H1 (cell line): ENCODE measurements around the gene VHLL. TPM values are rescaled to one million over a fixed set of nuclear protein-coding genes. Genes with fewer than 3 reads are reported as not detected.

Experiments used
- CTCF ChIA-PET: fragments of 300-600 bp; sonication (Branson Sonifier 250); formaldehyde crosslinking; loops from one replicate; lab custom pipeline; 2021; ENCODE audit not compliant: partially characterized antibody; lab: Charles Lee
- POLR2A ChIA-PET: fragments of 300-600 bp; sonication (Branson Sonifier 250); formaldehyde crosslinking; loops from one replicate; lab custom pipeline; 2021; ENCODE audit warnings: inconsistent platforms; ENCODE audit not compliant: partially characterized antibody; lab: Charles Lee
- DNase-seq, 2 experiments: peaks; one replicate each; pipeline versions ENCODE4 v3.0.0 to v3.0.0-alpha.2; 2010 to 2022; ENCODE audit warnings: low spot score in 2 of 2, low read depth in 1 of 2, mixed read lengths in 1 of 2
- FAIRE-seq: peaks from 2 replicates; lab custom pipeline; 2011; peaks lifted over from hg19 to GRCh38; lab: Jason Lieb, UNC
- H2AFZ ChIP-seq: 2 replicates; pipeline ENCODE4 v1.8.1; 2012; ENCODE audit warnings: low read length, inconsistent platforms
- H2AK5ac ChIP-seq: 2 replicates; pipeline ENCODE4 v1.6.1; 2013; ENCODE audit warnings: low read depth, low read length
- H2BK120ac ChIP-seq: replicated peaks from 2 replicates; pipeline ENCODE3; 2013; ENCODE audit warnings: low read depth, low read length, inconsistent platforms
- H2BK12ac ChIP-seq: 2 replicates; pipeline ENCODE4 v1.6.1; 2013; ENCODE audit warnings: low read depth, low read length
- H2BK15ac ChIP-seq: 2 replicates; pipeline ENCODE4 v1.6.1; 2013; ENCODE audit warnings: low read length
- H2BK20ac ChIP-seq: 2 replicates; pipeline ENCODE4 v1.6.1; 2013; ENCODE audit warnings: low read length
- H2BK5ac ChIP-seq: 2 replicates; pipeline ENCODE4 v1.6.1; 2013; ENCODE audit warnings: low read depth, low read length
- H3K14ac ChIP-seq: 2 replicates; pipeline ENCODE4 v1.6.1; 2013; ENCODE audit warnings: inconsistent platforms; ENCODE audit not compliant: insufficient read length
- H3K18ac ChIP-seq: 2 replicates; pipeline ENCODE4 v1.6.1; 2013; ENCODE audit warnings: low read length; ENCODE audit errors: extremely low read depth
- H3K23ac ChIP-seq: 2 replicates; pipeline ENCODE4 v1.6.1; 2013; ENCODE audit warnings: inconsistent platforms; ENCODE audit not compliant: insufficient read length
- H3K23me2 ChIP-seq: 2 replicates; pipeline ENCODE4 v1.6.1; 2013; ENCODE audit warnings: low read depth, low read length
- H3K27ac ChIP-seq: 2 replicates; pipeline ENCODE4 v1.6.1; 2011; ENCODE audit warnings: low read depth, low read length, inconsistent platforms
- H3K27me3 ChIP-seq, 4 experiments: replicated peaks in 1 of 4; 1 replicate in 1 of 4; 2 replicates in 3 of 4; pipeline versions ENCODE4 v1.6.1 to v1.8.1; 2011 to 2013; ENCODE audit warnings: low read length in 3 of 4, mild to moderate bottlenecking in 3 of 4, inconsistent platforms in 2 of 4, mixed read lengths in 2 of 4, moderate library complexity in 1 of 4; ENCODE audit not compliant: control insufficient read depth in 3 of 4, insufficient read depth in 3 of 4; ENCODE audit errors: extremely low read depth in 1 of 4
- H3K36me3 ChIP-seq, 4 experiments: 2 replicates each; pipeline versions ENCODE4 v1.6.1 to v1.8.1; 2011 to 2013; ENCODE audit warnings: mild to moderate bottlenecking in 4 of 4, low read length in 3 of 4, moderate library complexity in 2 of 4, control low read depth in 1 of 4, inconsistent platforms in 1 of 4; ENCODE audit not compliant: insufficient read depth in 4 of 4, control insufficient read depth in 2 of 4
- H3K4ac ChIP-seq: replicated peaks from 2 replicates; pipeline ENCODE3; 2013; ENCODE audit warnings: low read length, low read depth, mixed read lengths, inconsistent platforms; ENCODE audit not compliant: insufficient read length
- H3K4me1 ChIP-seq, 4 experiments: replicated peaks in 1 of 4; 1 replicate in 1 of 4; 2 replicates in 3 of 4; pipeline versions ENCODE4 v1.6.1 to v1.8.1; 2011 to 2013; ENCODE audit warnings: low read length in 3 of 4, inconsistent platforms in 2 of 4, mixed read lengths in 1 of 4; ENCODE audit not compliant: insufficient read depth in 4 of 4, control insufficient read depth in 3 of 4
- H3K4me2 ChIP-seq, 2 experiments: 2 replicates each; pipeline versions ENCODE4 v1.6.1 to v1.8.1; 2011 to 2013; ENCODE audit warnings: low read depth in 2 of 2, low read length in 2 of 2, control low read depth in 1 of 2, inconsistent platforms in 1 of 2, mild to moderate bottlenecking in 1 of 2; ENCODE audit not compliant: insufficient read depth in 1 of 2
- H3K4me3 ChIP-seq, 4 experiments: fragments of 200-600, 300-600 bp in 1 of 4; sonication (generic), shearing (Covaris generic), sonication (Bioruptor Twin) in 1 of 4; 2 replicates each; pipeline versions ENCODE4 v1.5.1 to v1.8.1; 2011 to 2016; ENCODE audit warnings: low read length in 4 of 4, low read depth in 3 of 4, control low read depth in 2 of 4, inconsistent platforms in 2 of 4, mild to moderate bottlenecking in 2 of 4, mixed read lengths in 1 of 4, moderate library complexity in 1 of 4; ENCODE audit not compliant: insufficient read depth in 2 of 4; ENCODE audit errors: extremely low read depth in 1 of 4
- H3K56ac ChIP-seq: replicated peaks from 2 replicates; pipeline ENCODE3; 2013; ENCODE audit warnings: low read depth, mild to moderate bottlenecking, mixed read lengths, low read length, inconsistent platforms; ENCODE audit not compliant: insufficient read length
- H3K79me1 ChIP-seq: 2 replicates; pipeline ENCODE4 v1.6.1; 2013; ENCODE audit warnings: low read depth, low read length, control low read depth
- H3K79me2 ChIP-seq, 2 experiments: 2 replicates each; pipeline versions ENCODE4 v1.6.1 to v1.8.1; 2012 to 2013; ENCODE audit warnings: low read length in 2 of 2, mild to moderate bottlenecking in 2 of 2, inconsistent platforms in 1 of 2; ENCODE audit not compliant: insufficient read depth in 2 of 2, control insufficient read depth in 1 of 2
- H3K9ac ChIP-seq, 4 experiments: replicated peaks in 1 of 4; 1 replicate in 1 of 4; 2 replicates in 3 of 4; pipeline versions ENCODE4 v1.6.1 to v1.8.1; 2011 to 2013; ENCODE audit warnings: low read depth in 3 of 4, low read length in 3 of 4, control low read depth in 2 of 4, mild to moderate bottlenecking in 2 of 4, moderate library complexity in 2 of 4, inconsistent platforms in 1 of 4; ENCODE audit errors: extremely low read depth in 1 of 4
- H3K9me3 ChIP-seq, 2 experiments: 2 replicates each; pipeline versions ENCODE4 v1.6.1 to v1.8.1; 2012 to 2013; ENCODE audit warnings: mild to moderate bottlenecking in 2 of 2, moderate library complexity in 2 of 2, control low read depth in 1 of 2, inconsistent platforms in 1 of 2, low read depth in 1 of 2, low read length in 1 of 2, mixed read lengths in 1 of 2; ENCODE audit not compliant: insufficient read depth in 2 of 2
- H4K20me1 ChIP-seq, 2 experiments: replicated peaks in 1 of 2; 2 replicates each; pipeline versions ENCODE3 to v1.8.1; 2011 to 2013; ENCODE audit warnings: inconsistent platforms in 2 of 2, low read length in 2 of 2, mild to moderate bottlenecking in 1 of 2; ENCODE audit not compliant: insufficient read depth in 2 of 2, control insufficient read depth in 1 of 2
- H4K5ac ChIP-seq: 2 replicates; pipeline ENCODE4 v1.6.1; 2013; ENCODE audit warnings: low read length, low read depth, mixed read lengths, inconsistent platforms; ENCODE audit not compliant: insufficient read length
- H4K8ac ChIP-seq: 2 replicates; pipeline ENCODE4 v1.8.0; 2013; ENCODE audit warnings: mild to moderate bottlenecking, moderate library complexity, low read length, inconsistent platforms; ENCODE audit not compliant: insufficient read depth; ENCODE audit errors: extremely low read depth
- H4K91ac ChIP-seq: replicated peaks from 2 replicates; pipeline ENCODE3; 2013; ENCODE audit warnings: low read length, mixed read lengths, inconsistent platforms; ENCODE audit not compliant: insufficient read length
- BCL11A ChIP-seq, 2 experiments: IDR thresholded peaks; one replicate each; pipeline ENCODE4 v1.6.1; 2011; ENCODE audit warnings: low read depth in 2 of 2, low read length in 2 of 2, mild to moderate bottlenecking in 2 of 2
- CBX8 ChIP-seq: fragments of 300-800, 300-1000 bp; sonication (generic); IDR thresholded peaks from 2 replicates; pipeline ENCODE4 v1.7.1; 2016; ENCODE audit warnings: low read depth, low read length, borderline replicate concordance
- CHD1 ChIP-seq: IDR thresholded peaks from 2 replicates; pipeline ENCODE4 v1.6.1; 2012; ENCODE audit warnings: low read depth, low read length, improper control_type of control experiment
- EZH2 ChIP-seq: fragments of 200-600 bp; sonication (generic); IDR thresholded peaks from 2 replicates; pipeline ENCODE4 v1.7.1; 2012; ENCODE audit warnings: low read depth, mild to moderate bottlenecking, moderate library complexity, low read length, inconsistent platforms; ENCODE audit not compliant: severe bottlenecking
- HDAC2 ChIP-seq, 2 experiments: fragments of 300-600 bp in 1 of 2; sonication (generic) in 1 of 2; IDR thresholded peaks; 2 replicates each; pipeline ENCODE4 v1.6.1; 2011 to 2012; ENCODE audit warnings: low read depth in 2 of 2, low read length in 2 of 2, mild to moderate bottlenecking in 2 of 2, moderate library complexity in 2 of 2, borderline replicate concordance in 1 of 2, inconsistent platforms in 1 of 2
- JUND ChIP-seq: IDR thresholded peaks from 2 replicates; pipeline ENCODE4 v1.6.1; 2011; ENCODE audit warnings: mild to moderate bottlenecking, improper control_type of control experiment, low read length
- NANOG ChIP-seq: IDR thresholded peaks from 2 replicates; pipeline ENCODE4 v1.6.1; 2011; ENCODE audit warnings: low read length, low read depth, mild to moderate bottlenecking, inconsistent platforms; ENCODE audit not compliant: insufficient read depth, poor library complexity, severe bottlenecking
- RAD21 ChIP-seq, 2 experiments: IDR thresholded peaks in 1 of 2; conservative IDR thresholded peaks in 1 of 2; 2 replicates each; pipeline ENCODE4 v1.6.1; 2011; ENCODE audit warnings: low read depth in 2 of 2, low read length in 2 of 2, improper control_type of control experiment in 1 of 2, inconsistent platforms in 1 of 2, mild to moderate bottlenecking in 1 of 2, moderate library complexity in 1 of 2
- RBBP5 ChIP-seq: IDR thresholded peaks from 2 replicates; pipeline ENCODE4 v1.7.1; 2012; ENCODE audit warnings: low read depth, mild to moderate bottlenecking, inconsistent platforms, low read length, moderate library complexity, borderline replicate concordance
- RFX5 ChIP-seq: IDR thresholded peaks from 2 replicates; pipeline ENCODE4 v1.6.1; 2011; ENCODE audit warnings: low read depth, low read length, improper control_type of control experiment, borderline replicate concordance
- RNF2 ChIP-seq: fragments of 200-900, 300-1000 bp; sonication (generic); IDR thresholded peaks from 2 replicates; pipeline ENCODE4 v1.7.1; 2016; ENCODE audit warnings: borderline replicate concordance, low read depth, mild to moderate bottlenecking, antibody characterized with exemption, low read length; ENCODE audit not compliant: poor library complexity, severe bottlenecking; ENCODE audit errors: missing control alignments
- SIRT6 ChIP-seq: IDR thresholded peaks from one replicate; pipeline ENCODE4 v1.7.1; 2012; ENCODE audit warnings: low read length, inconsistent platforms
- TAF1 ChIP-seq: IDR thresholded peaks from 2 replicates; pipeline ENCODE4 v1.6.1; 2011; ENCODE audit warnings: mild to moderate bottlenecking, low read depth, low read length
- WGBS, 2 experiments: shearing (Covaris generic) in 1 of 2; methylation state at CpG; one replicate each; pipeline versions ENCODE4 v1.1.6 to v1.1.7; 2013 to 2015; ENCODE audit warnings: low lambda C conversion rate in 2 of 2, mixed read lengths in 2 of 2, inconsistent platforms in 1 of 2, low coverage in 1 of 2, missing lambda C conversion rate in 1 of 2; ENCODE audit not compliant: insufficient replicate concordance in 2 of 2, insufficient coverage in 1 of 2, insufficient read length in 1 of 2; ENCODE audit errors: extremely low coverage in 1 of 2, missing lambda C conversion rate in 1 of 2; 5-methylcytosine and 5-hydroxymethylcytosine counted together
- polyA plus RNA-seq, 7 experiments: library from polyadenylated mRNA; depleted of rRNA in 3 of 7; stranded (reverse) in 5 of 7; unstranded in 2 of 7; fragments of >200 nt in 5 of 7; fragments of 200-250 nt in 2 of 7; gene quantifications; 1 replicate in 5 of 7; 2 replicates in 1 of 7; 4 replicates in 1 of 7; pipeline versions ENCODE4 v1.2.1 to v1.2.3, GENCODE V29; 2011 to 2013; ENCODE audit warnings: missing spikeins in 2 of 7, mixed read lengths in 2 of 7
- total RNA-seq: library from RNA; stranded (reverse); fragmentation: NEBNext Ultra II Directional; extraction: Animal tissue kit (Norgen Biotek cat#: 25700); gene quantifications from 2 replicates; pipeline ENCODE4 v1.2.1, GENCODE V29; 2021

The VHLL gene
- total and polyA plus RNA-seq, 2 of the 8 experiments (the other 6 are each of a cell fraction or from before 2014, with no cell fraction given), result not detected

DNA sequence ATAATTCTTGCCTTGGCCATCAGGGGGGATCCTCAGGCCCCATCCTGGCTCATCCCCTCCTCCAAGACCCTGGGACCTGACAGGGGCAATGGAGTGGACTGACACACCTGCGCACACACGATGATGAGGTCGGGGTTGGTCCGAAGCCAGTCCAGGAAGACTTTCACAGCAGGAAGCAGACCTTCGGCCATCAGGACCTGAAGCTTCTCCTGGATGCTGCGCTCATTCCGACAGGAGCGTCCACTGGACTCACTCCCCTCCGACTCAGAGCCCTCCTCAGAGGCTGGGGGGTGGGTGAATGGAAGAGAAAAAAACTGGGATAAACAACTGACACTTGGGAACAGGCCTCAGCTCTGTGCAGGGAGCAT lies 35.8 kb downstream of the VHLL start:
- no peak overlapping the region for H3K27ac ChIP-seq
- no peak overlapping the region for H2BK120ac ChIP-seq
- H3K23ac ChIP-seq, result no peak overlapping the region
- no peaks in the 10 kb centered on the region for H3K4me1 ChIP-seq
- H4K8ac ChIP-seq, result no peak overlapping the region
- H3K4me3 ChIP-seq, result no peak overlapping the region
- H2AFZ ChIP-seq, result no peak overlapping the region
- no peak for FAIRE-seq
- no peaks in the 10 kb centered on the region for H3K79me2 ChIP-seq
- H3K56ac ChIP-seq, result no peak overlapping the region
- H3K4me2 ChIP-seq, result no peak overlapping the region
- H3K9me3 ChIP-seq, result peaks cover 0 to 2% of the 10 kb centered on the region in 2 experiments; a peak in 1 of 4 replicates
- WGBS, 2 experiments, result 95% methylated on average over 9 of the region's 9 CpGs; no CpG with 5 or more reads in 1 of the 2 experiments
- DNase-seq, result no peak
- no peaks in the 10 kb centered on the region for H3K27me3 ChIP-seq
- H2BK12ac ChIP-seq, result no peak overlapping the region
- H3K4ac ChIP-seq, result no peak overlapping the region
- no peak overlapping the region for H4K91ac ChIP-seq
- ChIA-PET POLR2A (interaction anchor here (0.8 to 5.3 kb wide), 5 partner anchors 11 to 64 kb away, joined by 3 to 30 read pairs (median 6); partner anchors contain the start of gene PAQR6), CTCF (interaction anchor here (0.9 to 47.2 kb wide), 3 partner anchors 10 to 123 kb away, joined by 3 to 1265 read pairs (median 7); partner anchors contain the start of gene SEMA4A)
- H3K18ac ChIP-seq, result no peak overlapping the region
- H2BK20ac ChIP-seq, result no peak overlapping the region
- H3K9ac ChIP-seq, result no peak overlapping the region
- peaks cover 62 to 91% (median 86%) of the 10 kb centered on the region in 4 experiments for H3K36me3 ChIP-seq
- H4K20me1 ChIP-seq, result peaks cover 0 to 6% of the 10 kb centered on the region in 2 experiments
- no peak overlapping the region for H2AK5ac ChIP-seq
- no peaks in the 10 kb centered on the region for H3K23me2 ChIP-seq
- no peak overlapping the region for H2BK15ac ChIP-seq
- no peak overlapping the region for H2BK5ac ChIP-seq
- no peaks in the 10 kb centered on the region for H3K79me1 ChIP-seq
- no peak overlapping the region for H4K5ac ChIP-seq
- H3K14ac ChIP-seq, result no peak overlapping the region
- TF ChIP-seq TAF1 (no peak), SIRT6 (no peak), HDAC2 (IDR thresholded peaks at IDR 0.05; ENCODE audit: borderline replicate concordance in 1 of 2, low read depth in 2 of 2, low read length in 2 of 2) (no peak), NANOG (no peak), RAD21 (IDR thresholded peaks at IDR 0.05 in 1 of 2, conservative IDR thresholded peaks at IDR 0.05 in 1 of 2; ENCODE audit: low read depth in 2 of 2, low read length in 2 of 2) (no peak), CHD1 (no peak), BCL11A (IDR thresholded peaks at IDR 0.05; ENCODE audit: low read depth in 2 of 2, low read length in 2 of 2) (no peak), CBX8 (no peak), RFX5 (no peak), RNF2 (no peak), RBBP5 (no peak), JUND (no peak), EZH2 (no peak)
